B cell (primary cell): Measurements from ENCODE around the gene TECTB. TPM values are rescaled to one million over a fixed set of nuclear protein-coding genes. Genes with fewer than 3 reads are reported as not detected.

Experiments
- ATAC-seq: fragments of 200-7000 bp; cut with Tn5 transposase; one replicate; pipeline ENCODE4 v1.10.0; 2021; ENCODE audit warnings: low read depth, mild to moderate bottlenecking, moderate number of reproducible peaks, moderate library complexity
- CTCF ChIA-PET: fragments of 350-600 bp; sonication (Branson Sonifier 250); formaldehyde crosslinking; loops from one replicate; lab custom pipeline; 2021; ENCODE audit warnings: antibody characterized with exemption, inconsistent platforms; lab: Charles Lee
- POLR2A ChIA-PET: fragments of 350-600 bp; sonication (Branson Sonifier 250); formaldehyde crosslinking; loops from one replicate; lab custom pipeline; 2021; ENCODE audit warnings: antibody characterized with exemption; lab: Charles Lee
- DNase-seq: peaks from one replicate; pipeline ENCODE4 v3.0.0; 2013
- H2AFZ ChIP-seq: 2 replicates; pipeline ENCODE4 v1.6.1; 2012; ENCODE audit warnings: mild to moderate bottlenecking, low read depth, low read length; ENCODE audit not compliant: insufficient read depth, poor library complexity, severe bottlenecking
- H3K27ac ChIP-seq, 2 donors: 1 replicate in 1 of 2; 2 replicates in 1 of 2; pipeline ENCODE4 v1.5.1; 2012 to 2013; ENCODE audit warnings: low read length in 2 of 2, mild to moderate bottlenecking in 2 of 2, moderate library complexity in 1 of 2
- H3K27me3 ChIP-seq, 4 experiments: fragments of 200-600 bp in 1 of 4; sonication (generic) in 1 of 4; replicated peaks in 1 of 4; 1 replicate in 2 of 4; 2 replicates in 2 of 4; pipeline versions ENCODE4 v1.6.1 to v1.7.0; 2013 to 2016; ENCODE audit warnings: low read length in 3 of 4, mild to moderate bottlenecking in 2 of 4, mixed read lengths in 1 of 4, moderate library complexity in 1 of 4; ENCODE audit not compliant: insufficient read depth in 4 of 4, control insufficient read depth in 3 of 4; ENCODE audit errors: control extremely low read depth in 1 of 4
- H3K36me3 ChIP-seq, 2 experiments: replicated peaks in 1 of 2; 1 replicate in 1 of 2; 2 replicates in 1 of 2; pipeline versions ENCODE4 v1.6.1 to v1.7.1; 2013; ENCODE audit warnings: low read length in 1 of 2; ENCODE audit not compliant: insufficient read depth in 2 of 2, control insufficient read depth in 1 of 2; ENCODE audit errors: control extremely low read depth in 1 of 2, extremely low read depth in 1 of 2
- H3K4me1 ChIP-seq, 2 donors: fragments of 200-600 bp in 1 of 2; sonication (generic) in 1 of 2; 1 replicate in 1 of 2; 2 replicates in 1 of 2; pipeline versions ENCODE4 v1.5.1 to v1.6.1; 2013 to 2017; ENCODE audit warnings: low read length in 2 of 2; ENCODE audit not compliant: control insufficient read depth in 2 of 2, insufficient read depth in 2 of 2
- H3K4me2 ChIP-seq: replicated peaks from 2 replicates; pipeline ENCODE3; 2012; ENCODE audit warnings: mild to moderate bottlenecking, low read depth, low read length; ENCODE audit not compliant: poor library complexity, severe bottlenecking
- H3K4me3 ChIP-seq, 5 experiments: fragments of 200-600 bp in 1 of 5; sonication (generic) in 1 of 5; 1 replicate in 3 of 5; 2 replicates in 2 of 5; pipeline versions ENCODE4 v1.5.1 to v1.7.0; 2011 to 2016; ENCODE audit warnings: low read length in 4 of 5, mild to moderate bottlenecking in 4 of 5, low read depth in 2 of 5, control low read depth in 1 of 5, moderate library complexity in 1 of 5; ENCODE audit not compliant: insufficient read depth in 1 of 5; ENCODE audit errors: control extremely low read depth in 1 of 5, extremely low read depth in 1 of 5
- H3K79me2 ChIP-seq: fragments of 200-600 bp; sonication (generic); one replicate; pipeline ENCODE4 v1.6.0; 2016; ENCODE audit warnings: low read length; ENCODE audit not compliant: control insufficient read depth, insufficient read depth
- H3K9ac ChIP-seq: fragments of 200-600 bp; sonication (generic); 2 replicates; pipeline ENCODE4 v1.6.1; 2017; ENCODE audit warnings: mild to moderate bottlenecking, low read length, moderate library complexity
- H3K9me3 ChIP-seq, 3 donors: one replicate each; pipeline versions ENCODE4 v1.6.1 to v1.7.1; 2013; ENCODE audit warnings: low read length in 2 of 3; ENCODE audit not compliant: control insufficient read depth in 2 of 3, insufficient read depth in 1 of 3; ENCODE audit errors: control extremely low read depth in 1 of 3
- H4K20me1 ChIP-seq: 2 replicates; pipeline ENCODE4 v1.6.0; 2012; ENCODE audit warnings: mild to moderate bottlenecking, low read length; ENCODE audit not compliant: insufficient read depth, control insufficient read depth, poor library complexity, severe bottlenecking
- H3K27ac Mint-ChIP-seq: one replicate; pipeline ENCODE4 v1.8.0; 2021; ENCODE audit warnings: mixed read lengths
- H3K27me3 Mint-ChIP-seq: one replicate; pipeline ENCODE4 v1.8.0; 2021; ENCODE audit warnings: mixed read lengths
- H3K4me1 Mint-ChIP-seq: one replicate; pipeline ENCODE4 v1.8.0; 2021; ENCODE audit warnings: mixed read lengths
- H3K4me3 Mint-ChIP-seq: one replicate; pipeline ENCODE4 v1.8.0; 2021; ENCODE audit warnings: mixed read lengths
- H3K9me3 Mint-ChIP-seq: one replicate; pipeline ENCODE4 v1.8.0; 2022; ENCODE audit warnings: mixed read lengths; ENCODE audit not compliant: insufficient read depth
- EZH2 ChIP-seq: IDR thresholded peaks from 2 replicates; pipeline ENCODE4 v1.6.1; 2012; ENCODE audit warnings: borderline replicate concordance, low read depth, mild to moderate bottlenecking, moderate library complexity, low read length; ENCODE audit not compliant: insufficient read depth, poor library complexity, severe bottlenecking
- WGBS: methylation state at CpG from one replicate; pipeline ENCODE4 v1.1.5; 2013; ENCODE audit warnings: missing lambda C conversion rate; ENCODE audit not compliant: insufficient coverage; 5-methylcytosine and 5-hydroxymethylcytosine counted together
- intact Hi-C: fragments of 100-400 bp; cut with micrococcal nuclease; formaldehyde crosslinking; loops from one replicate; pipeline ENCODE4 v1.10.0; 2022
- polyA plus RNA-seq: library from polyadenylated mRNA; depleted of rRNA; stranded (reverse); fragments of >200 nt; gene quantifications from 2 replicates; pipeline ENCODE4 v1.2.3, GENCODE V29; 2012
- total RNA-seq, 2 donors: library from RNA; stranded (reverse); fragments of 120-200 nt in 1 of 2; gene quantifications; 1 replicate in 1 of 2; 2 replicates in 1 of 2; pipeline versions ENCODE4 v1.2.3 to v1.2.4, GENCODE V29; 2013 to 2022
- TF ChIP-seq, protein P1 (sequence below): fragments of 200-600 bp; IDR thresholded peaks from one replicate; pipeline ENCODE4 v1.8.0; 2022; ENCODE audit warnings: antibody characterized with exemption, mild to moderate bottlenecking

TECTB gene
- total and polyA plus RNA-seq, 2 donors (not counting 1 experiment from before 2014, with no cell fraction given) = not detected

DNA sequence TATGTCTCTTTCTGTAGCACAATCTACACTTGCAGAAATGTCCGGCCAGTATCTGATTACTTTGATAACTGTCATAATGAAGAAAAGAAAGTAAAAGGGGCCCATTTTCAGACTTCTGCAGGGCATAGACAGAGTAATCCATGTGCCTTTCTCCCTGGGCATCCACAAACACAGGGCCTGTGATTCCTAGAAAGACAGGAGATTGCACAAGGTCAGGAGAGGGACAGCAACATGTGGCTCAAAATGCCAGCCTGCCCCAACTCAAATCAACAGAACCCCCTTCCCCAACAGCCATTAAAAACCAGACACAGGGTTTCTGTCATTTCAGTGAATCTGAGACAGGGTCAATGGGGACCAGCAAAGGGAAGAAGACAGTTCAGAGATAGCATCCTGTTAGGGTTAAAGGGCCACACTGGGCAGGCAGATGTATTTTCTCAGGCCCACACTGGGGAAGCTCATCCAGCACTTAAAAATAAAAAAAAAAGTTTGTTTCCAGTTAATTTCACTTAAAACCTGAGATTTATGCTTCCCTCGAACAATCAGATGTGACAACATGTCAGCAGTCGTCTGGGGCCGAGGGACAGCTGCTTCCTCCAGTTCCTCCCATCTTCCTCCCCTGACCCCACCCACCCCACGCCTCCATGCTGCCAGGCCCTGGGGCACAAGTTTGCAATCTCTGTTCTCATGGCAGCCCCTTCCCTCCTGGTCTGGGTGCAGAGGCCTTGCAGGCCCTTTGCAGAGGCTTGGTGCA lies 60.0 kb downstream of the TECTB start:
- CTCF ChIA-PET = no interaction called here
- H4K20me1 ChIP-seq = no peaks in the 10 kb centered on the region
- H3K9me3 ChIP-seq = no peaks in the 10 kb centered on the region
- no peaks in the 10 kb centered on the region for H3K79me2 ChIP-seq
- no peaks in the 10 kb centered on the region for H3K4me1 ChIP-seq
- DNase-seq = no peak
- ATAC-seq = no peak
- H3K4me2 ChIP-seq = no peak overlapping the region
- no peaks in the 10 kb centered on the region for H3K9me3 Mint-ChIP-seq
- no peak overlapping the region for H2AFZ ChIP-seq
- H3K27me3 Mint-ChIP-seq = no peaks in the 10 kb centered on the region
- POLR2A ChIA-PET = no interaction called here
- intact Hi-C loops = no loop called here
- no peak for TF ChIP-seq EZH2
- TF ChIP-seq, protein P1, sequence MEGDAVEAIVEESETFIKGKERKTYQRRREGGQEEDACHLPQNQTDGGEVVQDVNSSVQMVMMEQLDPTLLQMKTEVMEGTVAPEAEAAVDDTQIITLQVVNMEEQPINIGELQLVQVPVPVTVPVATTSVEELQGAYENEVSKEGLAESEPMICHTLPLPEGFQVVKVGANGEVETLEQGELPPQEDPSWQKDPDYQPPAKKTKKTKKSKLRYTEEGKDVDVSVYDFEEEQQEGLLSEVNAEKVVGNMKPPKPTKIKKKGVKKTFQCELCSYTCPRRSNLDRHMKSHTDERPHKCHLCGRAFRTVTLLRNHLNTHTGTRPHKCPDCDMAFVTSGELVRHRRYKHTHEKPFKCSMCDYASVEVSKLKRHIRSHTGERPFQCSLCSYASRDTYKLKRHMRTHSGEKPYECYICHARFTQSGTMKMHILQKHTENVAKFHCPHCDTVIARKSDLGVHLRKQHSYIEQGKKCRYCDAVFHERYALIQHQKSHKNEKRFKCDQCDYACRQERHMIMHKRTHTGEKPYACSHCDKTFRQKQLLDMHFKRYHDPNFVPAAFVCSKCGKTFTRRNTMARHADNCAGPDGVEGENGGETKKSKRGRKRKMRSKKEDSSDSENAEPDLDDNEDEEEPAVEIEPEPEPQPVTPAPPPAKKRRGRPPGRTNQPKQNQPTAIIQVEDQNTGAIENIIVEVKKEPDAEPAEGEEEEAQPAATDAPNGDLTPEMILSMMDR = no peak
- no peak overlapping the region for H3K4me3 ChIP-seq
- no peak overlapping the region for H3K9ac ChIP-seq
- H3K36me3 ChIP-seq = no peaks in the 10 kb centered on the region
- H3K4me3 Mint-ChIP-seq = no peak overlapping the region
- no peak overlapping the region for H3K27ac ChIP-seq
- no peak overlapping the region for H3K27ac Mint-ChIP-seq
- 35% methylated on average over 5 of the region's 5 CpGs for WGBS
- H3K27me3 ChIP-seq = no peaks in the 10 kb centered on the region
- no peaks in the 10 kb centered on the region for H3K4me1 Mint-ChIP-seq

DNA sequence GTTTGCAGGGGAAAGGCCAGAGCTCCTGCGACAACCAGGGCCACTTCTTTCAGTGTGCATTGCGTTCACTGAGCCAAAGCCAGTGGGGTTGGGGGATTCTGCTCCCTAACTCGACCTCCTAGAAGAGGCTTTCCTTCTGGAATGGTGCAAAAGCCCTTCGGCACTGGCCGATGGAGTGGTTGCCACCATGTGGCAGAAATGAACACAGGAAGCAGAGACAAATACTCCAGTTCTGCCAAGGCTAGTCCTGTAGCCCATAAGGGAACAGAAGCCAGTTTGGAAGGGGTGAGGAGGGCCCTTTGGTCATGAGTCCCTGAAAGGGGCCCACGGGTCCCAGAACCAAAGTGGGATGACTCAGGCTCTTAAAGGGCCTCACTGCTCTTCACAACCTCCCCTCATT lies 61.1 kb downstream of the TECTB start:
- no peak overlapping the region for H3K4me3 ChIP-seq
- no peaks in the 10 kb centered on the region for H3K79me2 ChIP-seq
- H3K27me3 Mint-ChIP-seq = no peaks in the 10 kb centered on the region
- WGBS = 84% methylated on average over 4 of the region's 6 CpGs
- no peak overlapping the region for H3K27ac ChIP-seq
- no peaks in the 10 kb centered on the region for H3K4me1 ChIP-seq
- intact Hi-C loops = no loop called here
- no peaks in the 10 kb centered on the region for H3K9me3 Mint-ChIP-seq
- H2AFZ ChIP-seq = no peak overlapping the region
- no peak overlapping the region for H3K27ac Mint-ChIP-seq
- H4K20me1 ChIP-seq = no peaks in the 10 kb centered on the region
- ChIA-PET POLR2A (no interaction called here), CTCF (no interaction called here)
- no peak overlapping the region for H3K9ac ChIP-seq
- no peaks in the 10 kb centered on the region for H3K36me3 ChIP-seq
- H3K4me3 Mint-ChIP-seq = no peak overlapping the region
- no peaks in the 10 kb centered on the region for H3K9me3 ChIP-seq
- TF ChIP-seq, protein P1 = no peak
- DNase-seq (no peak), ATAC-seq (no peak)
- H3K4me2 ChIP-seq = no peak overlapping the region
- H3K27me3 ChIP-seq = no peaks in the 10 kb centered on the region
- H3K4me1 Mint-ChIP-seq = no peaks in the 10 kb centered on the region
